Right atrium auricular region (tissue), 2 donors: ENCODE data around the gene FANCC. TPM values are rescaled to one million over a fixed set of nuclear protein-coding genes. Genes with fewer than 3 reads are reported as not detected.
"Not testable (repeated sequence)": the region's sequence is repeated elsewhere in the genome, so short reads cannot be mapped to it uniquely, and the experiment has no call there.

Experiments
- DNase-seq: peaks from one replicate; pipeline ENCODE4 v3.0.0-alpha.2; 2019; ENCODE audit warnings: low spot score
- H3K27ac ChIP-seq, 2 donors: fragments of 200-600 bp; sonication (generic); 1 replicate in 1 of 2; 2 replicates in 1 of 2; pipeline ENCODE4 v1.5.1; 2016 to 2019
- H3K27me3 ChIP-seq, 2 donors: fragments of 200-600 bp; sonication (generic); one replicate each; pipeline versions ENCODE4 v1.5.1 to v1.6.0; 2017 to 2019
- H3K36me3 ChIP-seq: fragments of 200-600 bp; sonication (generic); one replicate; pipeline ENCODE4 v1.5.1; 2016
- H3K4me1 ChIP-seq, 2 donors: fragments of 200-600 bp; sonication (generic); one replicate each; pipeline versions ENCODE4 v1.5.1 to v1.6.0; 2017 to 2019
- H3K4me3 ChIP-seq, 2 donors: fragments of 200-600 bp; sonication (generic); 1 replicate in 1 of 2; 2 replicates in 1 of 2; pipeline ENCODE4 v1.5.1; 2017 to 2019; ENCODE audit warnings: mild to moderate bottlenecking in 1 of 2, moderate library complexity in 1 of 2
- H3K9me3 ChIP-seq, 2 donors: fragments of 200-600 bp; sonication (generic); one replicate each; pipeline ENCODE4 v1.5.1; 2019
- CTCF ChIP-seq, 2 donors: fragments of 200-600 bp; sonication (generic); IDR thresholded peaks; one replicate each; pipeline ENCODE4 v1.5.1; 2019; ENCODE audit warnings: antibody characterized with exemption in 2 of 2
- total RNA-seq, 2 donors: library from RNA; depleted of rRNA; stranded (reverse); fragments of >200 nt; gene quantifications; one replicate each; pipeline ENCODE4 v1.1.0, GENCODE V29; 2016

The FANCC gene
- total RNA-seq, 2 donors from 2014 or later, result 1.8 to 6.2 TPM

GRCh38 chr9:95211028-95211427, 106.5 kb downstream of the FANCC start:
- TF ChIP-seq CTCF (IDR thresholded peaks at IDR 0.05), result no peak
- H3K4me3 ChIP-seq, result no peak overlapping the region
- no peak overlapping the region for H3K27ac ChIP-seq
- peaks cover 0 to 8% of the 10 kb centered on the region in 2 donors for H3K4me1 ChIP-seq
- no peaks in the 10 kb centered on the region for H3K36me3 ChIP-seq
- H3K9me3 ChIP-seq, result no peaks in the 10 kb centered on the region
- no peaks in the 10 kb centered on the region for H3K27me3 ChIP-seq
- no peak for DNase-seq

GRCh38 chr9:95207403-95207802, 110.1 kb downstream of the FANCC start:
- Histone ChIP-seq H3K27ac (no peak overlapping the region), H3K27me3 (no peaks in the 10 kb centered on the region), H3K36me3 (no peaks in the 10 kb centered on the region), H3K4me1 (peaks cover 0 to 8% of the 10 kb centered on the region in 2 donors), H3K9me3 (no peaks in the 10 kb centered on the region), H3K4me3 (no peak overlapping the region)
- no peak for TF ChIP-seq CTCF (IDR thresholded peaks at IDR 0.05)
- no peak for DNase-seq

- peaks cover 0 to 3% of the 10 kb centered on the region in 2 donors for H3K4me1 ChIP-seq
- H3K9me3 ChIP-seq, result no peaks in the 10 kb centered on the region
- no peaks in the 10 kb centered on the region for H3K27me3 ChIP-seq
- TF ChIP-seq CTCF (IDR thresholded peaks at IDR 0.05), result no peak
- no peak overlapping the region for H3K27ac ChIP-seq
- no peak overlapping the region for H3K4me3 ChIP-seq
- H3K36me3 ChIP-seq, result no peaks in the 10 kb centered on the region
- DNase-seq, result no peak
Measured at GRCh38 chr9:95206143-95206542, 111.4 kb downstream of the FANCC start.

GRCh38 chr9:95204710-95205109, 112.8 kb downstream of the FANCC start:
- Histone ChIP-seq H3K27ac (no peak overlapping the region), H3K36me3 (no peaks in the 10 kb centered on the region), H3K4me3 (no peak overlapping the region), H3K27me3 (no peaks in the 10 kb centered on the region), H3K4me1 (no peaks in the 10 kb centered on the region), H3K9me3 (no peaks in the 10 kb centered on the region)
- TF ChIP-seq CTCF (IDR thresholded peaks at IDR 0.05), result no peak
- no peak for DNase-seq

- no peak for TF ChIP-seq CTCF (IDR thresholded peaks at IDR 0.05)
- Histone ChIP-seq H3K27ac (no peak overlapping the region), H3K4me3 (no peak overlapping the region), H3K36me3 (no peaks in the 10 kb centered on the region), H3K9me3 (no peaks in the 10 kb centered on the region), H3K4me1 (no peaks in the 10 kb centered on the region), H3K27me3 (no peaks in the 10 kb centered on the region)
- no peak for DNase-seq
Measured at GRCh38 chr9:95204310-95204709, 113.2 kb downstream of the FANCC start.

- H3K36me3 ChIP-seq, H3K27me3 ChIP-seq, H3K9me3 ChIP-seq, H3K4me3 ChIP-seq, H3K27ac ChIP-seq, DNase-seq, H3K4me1 ChIP-seq: not testable (repeated sequence)
Measured at GRCh38 chr9:95203019-95203418, 114.5 kb downstream of the FANCC start.
